ENCODE measurements around the gene FKTN.

The FKTN gene

DNA sequence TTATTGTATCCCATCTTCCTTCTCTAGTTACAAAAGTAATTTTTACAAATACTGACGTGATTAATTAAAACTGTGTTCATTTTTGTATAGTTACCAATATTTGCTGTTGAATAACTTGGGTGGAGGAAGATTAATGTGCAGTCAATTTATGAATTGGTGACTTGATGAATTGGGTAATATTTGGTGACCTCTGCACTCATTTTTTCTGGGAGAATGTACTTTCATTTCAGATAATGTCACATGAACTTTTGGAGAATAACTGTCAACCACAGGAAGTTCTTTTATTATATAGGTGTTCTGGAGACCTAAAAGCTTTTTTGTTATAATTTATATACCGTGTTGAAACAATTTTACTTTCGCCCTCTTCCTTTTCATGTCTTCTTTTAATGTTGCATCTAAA is 26.4 kb upstream of the FKTN start:
- Histone ChIP-seq H3K79me2 (ENCODE audit: insufficient read depth, low read length) (no peaks in the 10 kb centered on the region), H4K20me1 (ENCODE audit: insufficient read depth, low read length, poor library complexity, severe bottlenecking) (no peaks in the 10 kb centered on the region), H3K27me3 (ENCODE audit: insufficient read depth, low read length, poor library complexity, severe bottlenecking) (no peaks in the 10 kb centered on the region), H3K9me3 (ENCODE audit: insufficient read depth, low read depth, low read length) (no peaks in the 10 kb centered on the region), H3F3A (ENCODE audit: low read depth) (0 out of 2 replicates have a peak, but pooled peaks cover 6% of the 10 kb centered on the region), H3K4me2 (ENCODE audit: low read depth, low read length, poor library complexity, severe bottlenecking) (peak overlapping the region; percentile 64), H3K4me3 (ENCODE audit: low read length, poor library complexity, severe bottlenecking) (peak overlapping the region; percentile 52), H3K9ac (ENCODE audit: low read depth, low read length, poor library complexity, severe bottlenecking) (peak overlapping the region; percentile 30), H2AFZ (ENCODE audit: low read length) (peak overlapping the region; percentile 38; the same call in 1 of the 2 replicates), H3K36me3 (ENCODE audit: insufficient read depth, low read length) (no peaks in the 10 kb centered on the region), H3K9me2 (replicated peaks; ENCODE audit: low read depth, low read length) (no peaks in the 10 kb centered on the region), H3K4me1 (ENCODE audit: insufficient read depth, low read length, poor library complexity, severe bottlenecking) (peaks cover 26% of the 10 kb centered on the region)
- TF ChIP-seq, protein P1, sequence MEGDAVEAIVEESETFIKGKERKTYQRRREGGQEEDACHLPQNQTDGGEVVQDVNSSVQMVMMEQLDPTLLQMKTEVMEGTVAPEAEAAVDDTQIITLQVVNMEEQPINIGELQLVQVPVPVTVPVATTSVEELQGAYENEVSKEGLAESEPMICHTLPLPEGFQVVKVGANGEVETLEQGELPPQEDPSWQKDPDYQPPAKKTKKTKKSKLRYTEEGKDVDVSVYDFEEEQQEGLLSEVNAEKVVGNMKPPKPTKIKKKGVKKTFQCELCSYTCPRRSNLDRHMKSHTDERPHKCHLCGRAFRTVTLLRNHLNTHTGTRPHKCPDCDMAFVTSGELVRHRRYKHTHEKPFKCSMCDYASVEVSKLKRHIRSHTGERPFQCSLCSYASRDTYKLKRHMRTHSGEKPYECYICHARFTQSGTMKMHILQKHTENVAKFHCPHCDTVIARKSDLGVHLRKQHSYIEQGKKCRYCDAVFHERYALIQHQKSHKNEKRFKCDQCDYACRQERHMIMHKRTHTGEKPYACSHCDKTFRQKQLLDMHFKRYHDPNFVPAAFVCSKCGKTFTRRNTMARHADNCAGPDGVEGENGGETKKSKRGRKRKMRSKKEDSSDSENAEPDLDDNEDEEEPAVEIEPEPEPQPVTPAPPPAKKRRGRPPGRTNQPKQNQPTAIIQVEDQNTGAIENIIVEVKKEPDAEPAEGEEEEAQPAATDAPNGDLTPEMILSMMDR (conservative IDR thresholded peaks at IDR 0.05; ENCODE audit: low read length), result no peak
- TF ChIP-seq EZH2phosphoT487 (IDR thresholded peaks at IDR 0.05; ENCODE audit: borderline replicate concordance), result no peak

DNA sequence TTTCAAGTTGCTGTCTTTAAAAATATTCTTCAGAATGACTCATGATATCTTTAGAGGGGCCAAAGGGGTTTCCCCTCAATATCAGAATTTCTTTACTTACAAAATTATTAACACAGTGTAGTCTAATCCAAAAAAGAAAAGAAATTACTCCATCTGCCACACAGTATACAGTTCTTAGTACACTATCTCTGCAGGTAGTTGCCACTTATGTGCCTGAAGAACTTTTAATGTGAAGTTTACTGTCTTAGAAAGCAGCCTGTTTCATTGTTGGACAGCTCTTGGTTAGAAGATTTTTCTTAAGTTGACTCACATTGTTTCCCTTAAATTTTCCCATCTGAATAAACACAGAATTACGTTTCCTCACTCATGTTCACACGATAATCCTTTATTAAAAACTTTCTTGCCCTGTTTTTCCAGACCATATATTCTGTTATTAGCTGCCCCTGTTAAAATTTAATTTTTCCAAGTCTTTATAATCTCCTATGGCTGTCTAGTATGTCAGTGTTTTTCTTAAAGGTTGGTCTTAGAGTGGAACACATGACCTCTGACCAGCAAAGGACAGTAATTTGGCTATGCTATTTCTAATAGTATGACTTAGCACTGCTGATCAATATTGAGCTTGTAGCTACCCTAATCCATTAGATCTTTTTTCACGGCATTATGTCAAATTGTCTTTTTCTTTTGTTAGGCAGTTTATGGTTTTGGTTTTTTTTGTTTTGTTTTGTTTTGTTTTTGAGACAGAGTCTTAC is 21.8 kb upstream of the FKTN start:
- H3K9me2 ChIP-seq (replicated peaks; ENCODE audit: low read depth, low read length), result no peaks in the 10 kb centered on the region
- H3K4me2 ChIP-seq (ENCODE audit: low read depth, low read length, poor library complexity, severe bottlenecking), result no peak overlapping the region
- no peaks in the 10 kb centered on the region for H3K79me2 ChIP-seq (ENCODE audit: insufficient read depth, low read length)
- no peak overlapping the region for H2AFZ ChIP-seq (ENCODE audit: low read length)
- no peaks in the 10 kb centered on the region for H3K9me3 ChIP-seq (ENCODE audit: insufficient read depth, low read depth, low read length)
- H4K20me1 ChIP-seq (ENCODE audit: insufficient read depth, low read length, poor library complexity, severe bottlenecking), result no peaks in the 10 kb centered on the region
- TF ChIP-seq EZH2phosphoT487 (IDR thresholded peaks at IDR 0.05; ENCODE audit: borderline replicate concordance), result no peak
- TF ChIP-seq, protein P1 (conservative IDR thresholded peaks at IDR 0.05; ENCODE audit: low read length), result no peak
- H3K36me3 ChIP-seq (ENCODE audit: insufficient read depth, low read length), result no peaks in the 10 kb centered on the region
- H3K9ac ChIP-seq (ENCODE audit: low read depth, low read length, poor library complexity, severe bottlenecking), result no peak overlapping the region
- no peaks in the 10 kb centered on the region for H3K27me3 ChIP-seq (ENCODE audit: insufficient read depth, low read length, poor library complexity, severe bottlenecking)
- H3K4me1 ChIP-seq (ENCODE audit: insufficient read depth, low read length, poor library complexity, severe bottlenecking), result peaks cover 19% of the 10 kb centered on the region
- no peak overlapping the region for H3K4me3 ChIP-seq (ENCODE audit: low read length, poor library complexity, severe bottlenecking)
- H3F3A ChIP-seq (ENCODE audit: low read depth), result 0 out of 2 replicates have a peak, but pooled peaks cover 6% of the 10 kb centered on the region

DNA sequence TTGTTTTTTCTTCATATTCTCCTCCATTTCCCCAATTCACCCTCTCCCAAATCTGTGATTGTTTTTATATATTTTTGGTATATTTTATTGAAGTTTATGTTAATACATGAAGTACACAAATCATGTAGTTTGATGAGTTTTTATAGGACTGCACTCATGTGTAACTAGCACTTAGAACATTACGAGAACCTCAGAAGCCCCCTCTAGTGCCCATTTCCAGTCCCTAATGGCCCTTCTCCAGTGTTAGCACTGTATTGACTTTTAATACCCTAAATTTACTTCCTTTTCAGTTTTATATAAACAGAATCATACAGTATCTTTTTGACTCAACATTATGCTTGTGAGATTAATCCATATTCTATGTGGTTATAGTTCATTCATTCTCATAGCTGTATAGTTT is 18.5 kb upstream of the FKTN start:
- Histone ChIP-seq H2AFZ (ENCODE audit: low read length) (no peak overlapping the region), H3K79me2 (ENCODE audit: insufficient read depth, low read length) (no peaks in the 10 kb centered on the region), H3F3A (ENCODE audit: low read depth) (no peaks in the 10 kb centered on the region), H3K27me3 (ENCODE audit: insufficient read depth, low read length, poor library complexity, severe bottlenecking) (no peaks in the 10 kb centered on the region), H3K4me1 (ENCODE audit: insufficient read depth, low read length, poor library complexity, severe bottlenecking) (no peaks in the 10 kb centered on the region), H4K20me1 (ENCODE audit: insufficient read depth, low read length, poor library complexity, severe bottlenecking) (no peaks in the 10 kb centered on the region), H3K36me3 (ENCODE audit: insufficient read depth, low read length) (no peaks in the 10 kb centered on the region), H3K9me3 (ENCODE audit: insufficient read depth, low read depth, low read length) (no peaks in the 10 kb centered on the region), H3K9me2 (replicated peaks; ENCODE audit: low read depth, low read length) (no peaks in the 10 kb centered on the region), H3K9ac (ENCODE audit: low read depth, low read length, poor library complexity, severe bottlenecking) (no peak overlapping the region), H3K4me3 (ENCODE audit: low read length, poor library complexity, severe bottlenecking) (no peak overlapping the region), H3K4me2 (ENCODE audit: low read depth, low read length, poor library complexity, severe bottlenecking) (no peak overlapping the region)
- TF ChIP-seq, protein P1 (conservative IDR thresholded peaks at IDR 0.05; ENCODE audit: low read length), result peak; percentile 55
- no peak for TF ChIP-seq EZH2phosphoT487 (IDR thresholded peaks at IDR 0.05; ENCODE audit: borderline replicate concordance)

All from Loucy (cell line).